GM19328 (cell line): ENCODE measurements around the gene TRMT112.

Source experiments
- ATAC-seq: cut with Tn5 transposase; IDR thresholded peaks from one replicate; pipeline ENCODE4 v1.9.1; 2021; ENCODE audit warnings: mild to moderate bottlenecking, moderate library complexity; ENCODE audit not compliant: unreplicated experiment

TRMT112 gene

DNA sequence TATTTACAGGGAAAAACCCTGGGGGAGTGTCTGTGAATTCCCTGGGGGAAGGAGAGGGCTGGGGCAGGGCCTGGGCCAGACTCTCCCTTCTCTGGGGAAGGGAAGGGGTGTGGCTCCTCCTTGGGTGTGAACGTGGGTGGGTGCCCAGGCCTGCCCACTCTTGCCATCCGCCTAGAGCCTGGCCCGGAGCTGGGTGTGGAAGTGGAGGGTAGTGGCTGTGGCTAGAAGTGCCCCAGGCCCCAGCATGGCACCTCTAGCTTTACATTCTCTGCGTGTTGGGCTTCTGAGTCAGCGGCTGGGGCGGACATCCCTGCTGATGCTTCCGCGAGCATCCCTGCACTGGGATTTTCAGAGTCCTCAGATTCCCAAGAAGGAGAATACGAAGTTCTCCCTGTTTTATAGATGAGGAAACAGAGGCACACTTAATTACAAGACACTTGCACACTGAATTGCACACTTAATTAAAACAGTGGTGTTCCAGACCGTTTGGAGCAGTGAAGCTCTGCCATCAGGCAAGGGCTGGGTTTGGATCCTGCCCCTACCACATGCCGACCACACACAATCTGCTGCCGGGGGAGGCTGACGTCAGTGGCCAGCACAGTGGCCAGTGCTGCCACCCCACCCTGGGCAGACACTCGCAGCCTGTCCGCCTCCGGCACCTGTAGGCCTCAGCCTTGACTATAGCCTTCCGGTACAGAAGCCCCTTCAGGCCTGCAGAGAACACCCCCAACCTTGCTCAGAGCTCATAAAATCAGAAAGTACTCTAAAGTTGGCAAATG is 40.5 kb downstream of the TRMT112 start:
- no peak for ATAC-seq

GRCh38 chr11:64275841-64276240 is 41.5 kb downstream of the TRMT112 start:
- ATAC-seq: no peak

GRCh38 chr11:64275031-64275800 is 42.1 kb downstream of the TRMT112 start:
- no peak for ATAC-seq

- ATAC-seq: peak; percentile 72
These were observed 47.7 kb downstream of the TRMT112 start for GRCh38 chr11:64269540-64270220.

DNA sequence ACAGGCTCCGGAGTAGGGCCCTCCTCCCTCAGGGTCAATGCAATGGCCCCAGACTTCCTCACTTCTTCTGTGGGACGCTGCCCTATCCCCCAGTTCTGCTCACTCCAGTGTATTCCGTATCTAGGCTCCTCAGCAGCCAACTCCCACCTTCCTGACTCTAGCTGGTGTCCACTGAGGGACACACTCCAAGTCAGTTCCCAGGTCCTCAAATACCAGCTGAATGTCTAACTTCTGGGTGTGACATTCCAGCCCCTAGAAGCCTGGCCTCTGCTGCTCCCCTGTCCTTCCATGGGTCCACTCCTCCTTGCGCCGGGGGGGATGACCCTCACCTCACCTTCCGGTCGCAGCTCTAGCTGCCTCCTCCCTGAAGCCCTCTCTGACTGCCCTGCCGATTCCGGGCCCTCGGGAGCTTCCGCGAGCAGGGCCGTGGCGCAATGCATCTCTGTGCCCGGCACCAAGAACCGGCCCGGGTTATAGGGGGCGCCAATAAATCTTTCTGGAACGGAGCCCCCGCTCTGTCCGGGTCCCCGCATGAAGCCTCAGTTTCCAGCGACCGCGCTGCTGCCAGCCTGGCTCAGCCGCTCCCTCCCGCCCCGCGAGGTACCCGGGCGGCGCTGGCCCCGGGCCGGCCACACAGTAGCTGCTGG is 48.3 kb downstream of the TRMT112 start:
- no peak for ATAC-seq

- no peak for ATAC-seq
These were observed 49.1 kb downstream of the TRMT112 start for GRCh38 chr11:64268025-64268892.

- ATAC-seq: no peak
These were observed 50.0 kb downstream of the TRMT112 start for GRCh38 chr11:64267207-64267945.
